ENCODE results near the gene NOL4L.

DNA sequence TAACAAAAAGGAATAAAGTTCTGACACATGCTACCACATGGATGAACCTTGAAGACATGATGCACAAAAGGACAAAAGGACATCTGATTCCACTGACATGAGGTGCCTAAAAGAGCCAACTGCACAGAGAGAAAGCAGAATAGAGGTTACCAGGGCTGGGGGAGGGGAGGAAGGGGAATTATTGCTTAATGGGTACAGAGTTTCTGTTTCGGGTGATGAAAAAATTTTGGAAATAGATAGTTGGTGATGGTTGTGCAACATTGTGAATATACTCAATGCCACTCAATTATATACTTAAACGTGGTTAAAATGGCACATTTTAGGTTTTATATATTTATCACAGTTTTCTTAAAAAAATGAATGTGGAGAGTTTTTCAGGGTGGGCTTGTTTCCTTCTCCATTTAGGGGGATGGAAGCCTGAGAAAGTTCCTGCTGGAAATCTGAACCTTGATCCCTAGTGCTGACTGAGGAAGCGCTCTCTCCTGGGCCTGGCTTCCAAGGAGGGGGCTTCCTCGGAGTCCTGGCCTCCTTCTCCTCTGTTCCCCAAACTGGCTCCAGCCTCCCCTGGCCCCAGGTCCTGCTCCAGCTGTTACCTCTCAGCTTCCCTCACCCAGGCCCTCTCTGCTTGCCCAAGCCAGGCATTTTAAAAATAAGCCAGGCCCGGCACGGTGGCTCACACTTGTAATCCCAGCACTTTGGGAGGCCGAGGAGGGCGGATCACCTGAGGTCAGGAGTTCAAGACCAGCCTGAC is 79.2 kb downstream of the NOL4L start:
- TF ChIP-seq, protein P1, sequence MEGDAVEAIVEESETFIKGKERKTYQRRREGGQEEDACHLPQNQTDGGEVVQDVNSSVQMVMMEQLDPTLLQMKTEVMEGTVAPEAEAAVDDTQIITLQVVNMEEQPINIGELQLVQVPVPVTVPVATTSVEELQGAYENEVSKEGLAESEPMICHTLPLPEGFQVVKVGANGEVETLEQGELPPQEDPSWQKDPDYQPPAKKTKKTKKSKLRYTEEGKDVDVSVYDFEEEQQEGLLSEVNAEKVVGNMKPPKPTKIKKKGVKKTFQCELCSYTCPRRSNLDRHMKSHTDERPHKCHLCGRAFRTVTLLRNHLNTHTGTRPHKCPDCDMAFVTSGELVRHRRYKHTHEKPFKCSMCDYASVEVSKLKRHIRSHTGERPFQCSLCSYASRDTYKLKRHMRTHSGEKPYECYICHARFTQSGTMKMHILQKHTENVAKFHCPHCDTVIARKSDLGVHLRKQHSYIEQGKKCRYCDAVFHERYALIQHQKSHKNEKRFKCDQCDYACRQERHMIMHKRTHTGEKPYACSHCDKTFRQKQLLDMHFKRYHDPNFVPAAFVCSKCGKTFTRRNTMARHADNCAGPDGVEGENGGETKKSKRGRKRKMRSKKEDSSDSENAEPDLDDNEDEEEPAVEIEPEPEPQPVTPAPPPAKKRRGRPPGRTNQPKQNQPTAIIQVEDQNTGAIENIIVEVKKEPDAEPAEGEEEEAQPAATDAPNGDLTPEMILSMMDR (conservative IDR thresholded peaks at IDR 0.05; ENCODE audit: low read depth in 2 of 2) = no peak
- TF ChIP-seq EZH2phosphoT487 (IDR thresholded peaks at IDR 0.05; ENCODE audit: unreplicated experiment) = no peak
- TF ChIP-seq, protein P2, sequence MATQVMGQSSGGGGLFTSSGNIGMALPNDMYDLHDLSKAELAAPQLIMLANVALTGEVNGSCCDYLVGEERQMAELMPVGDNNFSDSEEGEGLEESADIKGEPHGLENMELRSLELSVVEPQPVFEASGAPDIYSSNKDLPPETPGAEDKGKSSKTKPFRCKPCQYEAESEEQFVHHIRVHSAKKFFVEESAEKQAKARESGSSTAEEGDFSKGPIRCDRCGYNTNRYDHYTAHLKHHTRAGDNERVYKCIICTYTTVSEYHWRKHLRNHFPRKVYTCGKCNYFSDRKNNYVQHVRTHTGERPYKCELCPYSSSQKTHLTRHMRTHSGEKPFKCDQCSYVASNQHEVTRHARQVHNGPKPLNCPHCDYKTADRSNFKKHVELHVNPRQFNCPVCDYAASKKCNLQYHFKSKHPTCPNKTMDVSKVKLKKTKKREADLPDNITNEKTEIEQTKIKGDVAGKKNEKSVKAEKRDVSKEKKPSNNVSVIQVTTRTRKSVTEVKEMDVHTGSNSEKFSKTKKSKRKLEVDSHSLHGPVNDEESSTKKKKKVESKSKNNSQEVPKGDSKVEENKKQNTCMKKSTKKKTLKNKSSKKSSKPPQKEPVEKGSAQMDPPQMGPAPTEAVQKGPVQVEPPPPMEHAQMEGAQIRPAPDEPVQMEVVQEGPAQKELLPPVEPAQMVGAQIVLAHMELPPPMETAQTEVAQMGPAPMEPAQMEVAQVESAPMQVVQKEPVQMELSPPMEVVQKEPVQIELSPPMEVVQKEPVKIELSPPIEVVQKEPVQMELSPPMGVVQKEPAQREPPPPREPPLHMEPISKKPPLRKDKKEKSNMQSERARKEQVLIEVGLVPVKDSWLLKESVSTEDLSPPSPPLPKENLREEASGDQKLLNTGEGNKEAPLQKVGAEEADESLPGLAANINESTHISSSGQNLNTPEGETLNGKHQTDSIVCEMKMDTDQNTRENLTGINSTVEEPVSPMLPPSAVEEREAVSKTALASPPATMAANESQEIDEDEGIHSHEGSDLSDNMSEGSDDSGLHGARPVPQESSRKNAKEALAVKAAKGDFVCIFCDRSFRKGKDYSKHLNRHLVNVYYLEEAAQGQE (IDR thresholded peaks at IDR 0.05; ENCODE audit: unreplicated experiment) = no peak
- no peak for TF ChIP-seq CREB1 (CRISPR knock-in tag; IDR thresholded peaks at IDR 0.05; ENCODE audit: low read depth)
- no peak for TF ChIP-seq EZH2 (IDR thresholded peaks at IDR 0.05; ENCODE audit: low read depth, unreplicated experiment)
- no peak for TF ChIP-seq ZNF331 (CRISPR knock-in tag; IDR thresholded peaks at IDR 0.05; ENCODE audit: low read depth)
- TF ChIP-seq POLR2AphosphoS5 (IDR thresholded peaks at IDR 0.05; ENCODE audit: low read depth) = no peak
- no peak for TF ChIP-seq ZNF114 (CRISPR knock-in tag; IDR thresholded peaks at IDR 0.05)
- TF ChIP-seq ETS1 (IDR thresholded peaks at IDR 0.05) = no peak

Data from GM23338 (cell line).